A172 (cell line): Measurements from ENCODE around the gene TRIM24. TPM values are rescaled to one million over a fixed set of nuclear protein-coding genes. Genes with fewer than 3 reads are reported as not detected.
"Not testable (repeated sequence)": the region's sequence is repeated elsewhere in the genome, so short reads cannot be mapped to it uniquely, and the experiment has no call there.

Experiments used
- DNase-seq: peaks from one replicate; pipeline ENCODE4 v3.0.0-alpha.2; 2015; ENCODE audit warnings: low spot score
- total RNA-seq: library from RNA; depleted of rRNA; stranded (reverse); fragments of >200 nt; shearing (Covaris generic); gene quantifications from 2 replicates; pipeline ENCODE4 v1.2.3, GENCODE V29; 2014; rRNA removed

Gene TRIM24
- total RNA-seq = 16.6 and 18.8 TPM in 2 replicates

DNA sequence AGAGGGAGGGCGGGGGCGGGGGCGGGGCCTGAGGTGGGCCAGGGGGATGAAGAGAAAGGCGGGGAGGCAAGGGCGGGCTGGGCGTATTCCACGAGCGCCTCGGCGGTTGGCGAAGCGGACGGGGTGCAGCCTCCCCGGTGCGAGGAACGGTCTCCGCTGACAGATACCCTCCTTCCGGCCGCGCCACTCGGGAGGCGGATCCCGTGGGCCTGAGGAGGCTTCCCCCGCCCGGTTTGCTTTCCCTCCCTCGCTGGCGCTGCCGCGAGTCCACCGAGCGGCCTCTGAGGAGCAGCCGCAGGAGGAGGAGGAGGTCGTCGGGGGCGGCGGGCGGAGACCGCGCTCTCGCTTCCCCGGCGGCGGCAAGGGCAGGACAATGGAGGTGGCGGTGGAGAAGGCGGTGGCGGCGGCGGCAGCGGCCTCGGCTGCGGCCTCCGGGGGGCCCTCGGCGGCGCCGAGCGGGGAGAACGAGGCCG lies at the start of gene TRIM24:
Gene TRIM24, plus strand, starts transcription at position 84 of the 473 bp plus-strand sequence. Its CDS starts 290 bp downstream, at position 374.
- DNase-seq = no peak

GRCh38 chr7:138412077-138412476 lies 48.0 kb upstream of the TRIM24 start:
- not testable (repeated sequence) for DNase-seq

DNA sequence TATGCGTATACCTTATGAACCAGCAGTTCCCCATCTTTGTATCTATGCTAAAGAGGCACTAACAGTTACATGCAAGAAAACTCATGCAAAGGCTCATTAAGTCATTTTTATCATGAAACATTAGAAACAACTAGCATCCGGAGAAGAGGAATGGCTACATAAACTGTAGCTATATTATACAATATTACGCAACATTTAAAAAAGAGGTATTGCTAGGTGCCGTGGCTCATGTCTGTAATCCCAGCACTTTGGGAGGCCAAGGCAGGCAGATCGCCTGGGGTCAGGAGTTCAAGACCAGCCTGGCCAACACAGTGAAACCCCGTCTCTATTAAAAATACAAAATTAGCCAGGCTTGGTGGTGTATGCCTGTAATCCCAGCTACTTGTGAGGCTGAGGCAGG lies 47.1 kb upstream of the TRIM24 start:
- not testable (repeated sequence) for DNase-seq

DNA sequence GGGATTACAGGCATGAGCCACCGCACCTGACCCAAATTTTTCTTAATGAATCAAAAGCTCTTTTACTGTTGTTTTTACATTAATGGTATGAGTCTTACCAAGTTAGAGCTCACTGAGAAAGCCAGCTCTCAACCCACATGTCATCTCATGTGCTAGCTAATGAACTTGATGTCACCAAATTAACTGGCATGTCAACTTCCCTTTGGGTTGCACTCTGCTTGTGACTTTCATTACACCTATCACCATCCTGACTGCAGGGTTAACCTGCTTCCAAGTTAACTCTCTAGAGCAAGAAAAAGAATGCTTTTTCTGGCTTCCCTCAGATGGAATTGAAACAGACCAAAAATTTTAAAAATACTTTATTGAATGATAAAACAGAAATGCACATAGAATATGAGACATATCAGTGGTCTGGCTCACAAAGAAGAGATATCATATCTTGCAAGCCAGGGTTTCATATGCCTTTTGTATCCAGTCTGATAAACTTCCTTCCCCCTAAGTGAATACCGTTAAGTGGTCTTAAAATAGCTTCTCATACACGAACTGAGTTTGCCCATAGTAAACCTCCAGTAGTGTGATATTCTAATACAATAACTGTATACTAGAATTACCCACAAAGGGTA lies 42.9 kb upstream of the TRIM24 start:
- no peak for DNase-seq

- no peak for DNase-seq
Observed at GRCh38 chr7:138417764-138418163, 42.3 kb upstream of the TRIM24 start.

DNA sequence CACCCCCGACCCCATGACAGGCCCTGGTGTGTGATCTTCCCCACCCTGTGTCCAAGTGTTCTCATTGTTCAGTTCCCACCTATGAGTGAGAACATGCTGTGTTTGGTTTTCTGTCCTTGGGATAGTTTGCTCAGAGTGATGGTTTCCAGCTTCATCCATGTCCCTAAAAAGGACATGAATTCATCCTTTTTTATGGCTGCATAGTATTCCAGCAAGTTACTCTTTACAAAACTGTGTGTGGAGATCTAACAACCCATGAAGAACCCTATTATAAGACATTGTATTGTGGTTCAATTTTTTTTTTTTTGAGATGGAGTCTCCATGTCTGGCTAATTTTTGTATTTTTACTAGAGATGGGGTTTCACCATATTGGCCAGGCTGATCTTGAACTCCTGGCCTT lies 41.7 kb upstream of the TRIM24 start:
- DNase-seq = not testable (repeated sequence)

- DNase-seq = no peak
Observed at GRCh38 chr7:138425026-138425425, 35.0 kb upstream of the TRIM24 start.

DNA sequence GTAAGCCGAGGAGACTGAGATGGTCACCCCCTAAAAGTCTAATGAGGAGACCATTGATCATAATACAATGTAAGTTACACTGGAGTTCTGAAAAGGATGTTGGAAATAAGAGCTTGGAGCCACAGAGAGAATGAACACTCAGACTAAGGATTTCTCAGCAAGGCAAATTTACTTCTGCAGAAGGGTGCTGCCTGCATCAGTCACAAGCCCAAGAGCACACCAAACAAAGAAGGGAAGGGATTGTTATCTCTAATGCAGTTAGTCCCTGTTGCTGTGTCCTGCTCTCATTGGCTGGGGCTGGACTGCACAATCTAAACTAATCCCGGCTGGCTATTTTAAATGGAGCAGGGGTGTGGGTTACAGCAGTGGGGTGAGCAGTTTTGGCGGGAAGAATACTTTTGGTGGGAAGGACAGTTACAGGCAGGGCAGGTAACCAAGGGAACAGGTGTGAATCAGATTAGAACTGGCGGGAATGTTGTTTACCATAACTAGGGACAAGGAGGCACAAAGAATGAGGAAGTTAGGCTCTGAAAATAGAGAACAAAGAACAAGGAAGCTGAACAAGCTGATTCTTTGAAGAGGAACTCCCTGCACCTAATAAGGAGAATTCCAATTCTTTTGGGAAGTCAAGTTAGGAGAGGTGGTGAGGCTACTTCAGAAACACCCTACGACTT lies 30.3 kb upstream of the TRIM24 start:
- DNase-seq = no peak

- no peak for DNase-seq
Observed at GRCh38 chr7:138431517-138431916, 28.5 kb upstream of the TRIM24 start.

- DNase-seq = no peak
Observed at GRCh38 chr7:138433583-138434443, 26.2 kb upstream of the TRIM24 start.

- DNase-seq = no peak
Observed at GRCh38 chr7:138434597-138435019, 25.5 kb upstream of the TRIM24 start.

DNA sequence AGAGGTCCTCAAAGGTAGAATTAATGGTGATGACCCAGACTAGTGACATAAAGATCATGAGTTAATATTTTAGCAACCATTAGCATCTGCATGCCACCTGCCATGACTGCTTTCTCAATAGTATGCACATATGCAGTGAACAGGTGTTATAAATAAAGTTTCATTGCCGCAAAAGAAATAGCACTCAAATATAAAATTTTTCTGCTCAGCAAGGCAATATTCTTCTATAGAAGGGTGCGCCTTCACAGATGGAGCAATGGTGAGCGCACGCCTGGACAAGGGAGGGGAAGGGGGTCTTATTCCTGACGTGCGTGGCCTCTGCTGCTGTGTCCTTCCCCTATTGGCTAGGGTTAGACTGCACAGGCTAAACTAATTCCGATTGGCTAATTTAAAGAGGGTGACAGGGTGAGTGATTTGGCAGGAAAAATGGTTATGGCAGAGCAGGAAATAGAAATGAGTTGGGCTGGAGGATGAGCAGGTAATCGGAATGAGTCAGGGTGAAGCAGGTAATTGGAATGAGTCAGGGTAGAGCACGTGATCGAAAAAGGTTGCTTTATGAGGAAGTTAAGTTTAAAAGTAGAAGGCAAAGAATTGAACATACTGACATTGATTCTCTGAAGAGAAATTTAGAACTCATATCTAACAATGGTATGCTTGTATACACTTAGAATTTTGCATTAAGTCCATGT lies 24.7 kb upstream of the TRIM24 start:
- no peak for DNase-seq

DNA sequence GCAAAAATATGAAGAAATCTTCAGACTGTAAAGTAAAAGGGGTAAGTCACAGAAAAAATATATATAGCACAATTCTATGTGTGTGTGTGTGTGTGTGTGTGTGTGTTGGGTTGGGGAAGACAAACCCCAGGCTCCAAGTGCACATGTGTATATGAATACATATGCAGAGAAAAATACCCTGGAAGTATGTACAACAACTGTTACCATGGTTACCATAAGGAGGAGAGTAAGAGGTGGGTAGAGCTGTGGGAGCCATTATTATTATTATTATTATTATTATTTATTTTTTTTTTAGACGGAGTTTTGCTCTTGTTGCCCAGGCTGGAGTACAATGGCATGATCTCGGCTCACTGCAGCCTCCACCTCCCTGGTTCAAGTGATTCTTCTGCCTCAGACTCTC lies 23.7 kb upstream of the TRIM24 start:
- DNase-seq = no peak

GRCh38 chr7:138440460-138440859 lies 19.6 kb upstream of the TRIM24 start:
- no peak for DNase-seq

GRCh38 chr7:138442822-138443221 lies 17.2 kb upstream of the TRIM24 start:
- no peak for DNase-seq

GRCh38 chr7:138449580-138449979 lies 10.5 kb upstream of the TRIM24 start:
- DNase-seq = no peak

GRCh38 chr7:138455609-138456008 lies 4.5 kb upstream of the TRIM24 start:
- DNase-seq = no peak

GRCh38 chr7:138456220-138456619 lies 3.8 kb upstream of the TRIM24 start:
- no peak for DNase-seq

DNA sequence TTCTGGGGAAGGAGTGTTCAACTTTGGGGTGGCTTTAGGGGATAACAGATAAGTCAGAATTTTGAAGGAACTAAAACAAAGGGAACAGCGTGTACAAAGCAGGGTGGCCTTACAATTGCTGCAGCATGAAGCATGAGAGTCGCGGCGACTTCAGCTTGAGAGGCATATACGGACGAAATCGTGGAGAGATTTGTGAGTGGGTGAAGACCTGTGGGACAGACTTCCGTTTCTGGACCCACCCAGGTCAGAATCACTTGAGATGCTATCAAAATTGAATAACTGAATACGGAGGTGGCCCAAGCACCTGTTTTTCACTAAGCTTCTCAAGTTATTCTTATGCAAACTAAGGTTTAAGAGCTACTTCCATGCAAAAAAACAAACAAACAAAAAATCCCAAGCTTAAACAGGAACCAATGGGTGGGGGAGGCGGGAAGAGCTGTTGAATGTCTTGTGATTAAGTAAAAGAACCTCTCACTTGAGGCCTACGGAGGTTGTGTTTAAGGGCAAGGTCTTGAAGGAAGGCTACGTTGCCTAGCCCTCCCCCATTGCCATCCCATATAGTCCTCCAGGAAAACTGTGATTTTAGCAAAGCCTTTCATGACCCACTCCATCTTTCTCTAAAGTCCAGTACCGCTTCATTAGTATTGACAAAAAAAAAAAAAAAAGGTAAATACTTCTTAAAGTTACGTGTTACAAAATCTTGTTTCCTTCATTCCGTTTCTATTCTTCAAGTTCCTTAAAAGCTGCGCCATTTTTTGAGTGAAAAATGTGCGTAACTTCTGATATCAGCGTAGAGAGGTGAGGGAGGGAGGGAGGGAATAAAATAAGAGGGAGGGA lies 1.3 kb upstream of the TRIM24 start:
- DNase-seq = no peak

GRCh38 chr7:138459413-138460175 lies 465 bp upstream of the TRIM24 start:
- peak; percentile 94 for DNase-seq
